Stimulated activated CD4-positive, alpha-beta T cell treated with anti-CD3 and anti-CD28 coated beads, Interleukin-1b, Interleukin-23, amount 100 ng/mL, for 4 hours (primary cell): ENCODE measurements around the gene INO80C.

ENCODE experiments used
- DNase-seq, 2 donors: peaks; one replicate each; pipeline ENCODE4 v3.0.0-alpha.2; 2020; ENCODE audit warnings: low read depth in 2 of 2

INO80C gene

GRCh38 chr18:35430721-35431373, 66.9 kb downstream of the INO80C start:
- no peak for DNase-seq

- no peak for DNase-seq
Measured at GRCh38 chr18:35426786-35427185, 71.0 kb downstream of the INO80C start.

- no peak for DNase-seq
Measured at GRCh38 chr18:35424356-35424755, 73.4 kb downstream of the INO80C start.

GRCh38 chr18:35422237-35422636, 75.5 kb downstream of the INO80C start:
- DNase-seq: no peak

GRCh38 chr18:35418610-35419009, 79.2 kb downstream of the INO80C start:
- DNase-seq: no peak
